Duodenal mucosa (tissue), 2 donors: ENCODE results near the gene SHLD1.
"Not testable (repeated sequence)": the region's sequence is repeated elsewhere in the genome, so short reads cannot be mapped to it uniquely, and the experiment has no call there.

ENCODE experiments used
- H3K27ac ChIP-seq: one replicate; pipeline ENCODE4 v1.7.0; 2013; ENCODE audit warnings: low read depth, low read length
- H3K27me3 ChIP-seq, 2 donors: one replicate each; pipeline ENCODE4 v1.7.0; 2013; ENCODE audit warnings: low read length in 2 of 2, control low read depth in 1 of 2; ENCODE audit not compliant: insufficient read depth in 2 of 2, control insufficient read depth in 1 of 2
- H3K36me3 ChIP-seq, 2 donors: one replicate each; pipeline ENCODE4 v1.7.0; 2013; ENCODE audit warnings: low read length in 2 of 2, control low read depth in 1 of 2; ENCODE audit not compliant: insufficient read depth in 2 of 2, control insufficient read depth in 1 of 2
- H3K4me1 ChIP-seq, 2 donors: one replicate each; pipeline ENCODE4 v1.7.0; 2013; ENCODE audit warnings: low read length in 2 of 2, control low read depth in 1 of 2; ENCODE audit not compliant: insufficient read depth in 2 of 2, control insufficient read depth in 1 of 2
- H3K4me3 ChIP-seq, 2 donors: one replicate each; pipeline ENCODE4 v1.7.0; 2013; ENCODE audit warnings: low read length in 2 of 2, low read depth in 1 of 2
- H3K9ac ChIP-seq, 2 donors: one replicate each; pipeline ENCODE4 v1.7.0; 2013; ENCODE audit warnings: low read length in 2 of 2, low read depth in 1 of 2
- H3K9me3 ChIP-seq, 2 donors: one replicate each; pipeline ENCODE4 v1.7.0; 2013; ENCODE audit warnings: low read length in 2 of 2, control low read depth in 1 of 2; ENCODE audit not compliant: control insufficient read depth in 1 of 2

SHLD1 gene

DNA sequence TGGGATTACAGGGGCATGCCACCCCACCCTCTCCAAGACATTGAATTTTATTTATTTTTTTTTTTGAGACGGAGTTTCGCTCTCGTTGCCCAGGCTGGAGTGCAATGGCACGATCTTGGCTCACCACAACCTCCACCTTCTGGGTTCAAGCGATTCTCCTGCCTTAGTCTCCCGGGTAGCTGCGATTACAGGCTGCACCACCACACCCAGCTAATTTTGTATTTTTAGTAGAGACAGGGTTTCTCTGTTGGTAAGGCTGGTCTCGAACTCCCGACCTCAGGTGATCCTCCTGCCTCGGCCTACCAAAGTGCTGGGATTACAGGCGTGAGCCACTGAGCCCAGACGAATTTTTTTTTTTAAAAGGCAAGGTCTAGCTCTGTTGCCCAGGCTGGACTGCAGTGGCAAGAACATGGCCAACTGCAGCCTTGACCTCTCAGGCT, 669 bp upstream of the SHLD1 start:
- H3K4me1 ChIP-seq: peaks cover 15 to 24% of the 10 kb centered on the region in 2 donors
- not testable (repeated sequence) for H3K9me3 ChIP-seq, H3K27me3 ChIP-seq, H3K4me3 ChIP-seq, H3K27ac ChIP-seq, H3K9ac ChIP-seq, H3K36me3 ChIP-seq

DNA sequence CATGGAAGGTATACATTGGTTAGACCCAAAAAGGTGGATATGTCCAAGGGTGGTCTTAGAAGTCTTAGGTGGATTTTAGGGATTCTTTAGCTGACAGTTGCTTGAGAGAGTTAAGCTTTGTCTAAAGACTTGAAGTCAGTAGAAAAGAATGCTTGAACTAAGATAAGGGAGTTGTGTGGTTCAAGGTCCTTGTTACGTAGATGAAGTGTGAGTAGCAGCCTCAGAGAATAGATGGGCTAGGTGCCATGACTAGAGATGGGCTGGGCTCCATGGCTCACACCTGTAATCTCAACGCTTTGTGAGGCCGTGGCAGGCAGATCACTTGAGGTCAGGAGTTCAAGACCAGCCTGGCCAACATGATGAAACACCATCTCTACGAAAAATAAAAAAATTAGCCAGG, 1.7 kb downstream of the SHLD1 start:
- no peaks in the 10 kb centered on the region for H3K36me3 ChIP-seq
- H3K4me3 ChIP-seq: no peak overlapping the region
- H3K9ac ChIP-seq: no peak overlapping the region
- no peaks in the 10 kb centered on the region for H3K9me3 ChIP-seq
- H3K27ac ChIP-seq: peak overlapping the region; percentile 53
- H3K27me3 ChIP-seq: no peaks in the 10 kb centered on the region
- peaks cover 8 to 10% of the 10 kb centered on the region in 2 donors for H3K4me1 ChIP-seq

DNA sequence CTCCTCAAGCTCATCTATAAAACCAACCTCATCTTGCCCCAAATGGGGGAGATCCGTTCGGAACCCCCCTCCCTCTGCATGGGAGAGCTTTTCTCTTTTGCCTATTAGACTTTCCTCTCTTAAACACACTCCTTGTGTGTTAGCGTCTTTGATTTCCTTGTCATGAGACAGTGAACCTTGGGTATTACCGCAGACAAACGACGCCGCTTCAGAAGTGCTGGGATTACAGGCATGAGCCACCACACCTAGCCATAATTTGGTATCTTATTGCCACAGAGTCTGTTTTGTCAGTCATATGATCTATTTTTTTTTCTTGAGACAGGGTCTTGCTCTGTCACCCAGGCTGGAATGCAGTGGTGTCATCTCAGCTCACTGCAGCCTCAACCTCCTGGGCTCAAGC, 3.6 kb downstream of the SHLD1 start:
- H3K36me3 ChIP-seq: no peaks in the 10 kb centered on the region
- H3K27ac ChIP-seq: no peak overlapping the region
- H3K9ac ChIP-seq: no peak overlapping the region
- H3K27me3 ChIP-seq: no peaks in the 10 kb centered on the region
- H3K4me1 ChIP-seq: peaks cover 4 to 8% of the 10 kb centered on the region in 2 donors
- no peak overlapping the region for H3K4me3 ChIP-seq
- no peaks in the 10 kb centered on the region for H3K9me3 ChIP-seq

DNA sequence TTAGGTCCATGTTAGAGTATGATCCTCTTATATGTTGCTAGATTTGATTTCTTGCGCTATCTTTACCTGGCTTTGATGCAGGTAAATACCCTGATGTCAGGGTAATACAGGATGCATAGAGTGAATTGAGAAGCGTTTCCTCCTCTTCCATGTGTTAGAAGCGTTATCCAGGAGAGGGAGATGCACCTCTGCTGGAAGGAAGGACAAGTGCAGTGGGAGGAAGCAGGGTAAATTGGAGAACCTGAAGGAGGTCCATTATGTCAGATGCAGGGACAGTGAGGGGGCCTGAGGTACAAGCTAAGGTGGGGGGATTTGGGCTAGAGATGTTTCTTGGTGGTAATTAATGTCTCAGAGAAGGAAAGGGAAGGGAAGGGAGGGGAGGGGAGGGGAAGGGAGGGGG, 7.7 kb downstream of the SHLD1 start:
- peaks cover 0 to 3% of the 10 kb centered on the region in 2 donors for H3K4me1 ChIP-seq
- no peaks in the 10 kb centered on the region for H3K27me3 ChIP-seq
- peaks cover 4 to 6% of the 10 kb centered on the region in 2 donors for H3K36me3 ChIP-seq
- H3K9ac ChIP-seq: no peak overlapping the region
- no peak overlapping the region for H3K27ac ChIP-seq
- no peaks in the 10 kb centered on the region for H3K9me3 ChIP-seq
- no peak overlapping the region for H3K4me3 ChIP-seq

DNA sequence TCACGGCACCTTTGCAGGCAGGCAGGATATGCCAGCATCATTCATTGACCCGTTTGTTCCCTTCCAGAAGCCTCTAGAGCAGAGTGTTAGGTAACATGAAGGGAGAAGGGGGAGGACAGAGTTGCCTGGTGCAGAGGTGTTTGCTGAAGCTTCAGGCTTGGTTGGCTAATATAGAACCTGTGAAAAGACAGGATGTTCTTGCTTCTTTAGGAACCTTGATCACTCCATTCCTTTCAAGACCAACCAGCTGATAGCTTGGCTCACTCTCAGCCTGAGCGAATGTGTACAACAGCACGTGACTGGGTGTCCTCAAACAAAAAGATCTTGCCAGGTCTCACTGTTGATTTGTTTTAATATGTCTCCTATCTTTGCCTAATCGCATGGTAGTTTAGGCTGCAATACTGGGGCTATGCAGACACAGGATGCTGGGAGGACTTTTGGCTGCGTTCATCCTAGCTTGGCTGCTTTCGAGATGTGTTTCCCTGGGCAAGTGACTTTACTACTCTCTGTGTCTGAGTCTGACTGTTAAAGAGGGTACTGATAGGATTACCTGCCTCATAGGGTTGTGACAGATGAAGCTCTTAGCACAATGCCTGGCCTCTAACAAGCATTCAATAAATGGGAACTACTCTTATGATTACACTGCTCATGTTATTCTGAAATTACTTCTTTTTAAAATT, 16.0 kb downstream of the SHLD1 start:
- Histone ChIP-seq H3K4me1 (peaks cover 3 to 6% of the 10 kb centered on the region in 2 donors), H3K36me3 (no peaks in the 10 kb centered on the region), H3K9ac (no peak overlapping the region), H3K9me3 (no peaks in the 10 kb centered on the region), H3K27ac (no peak overlapping the region), H3K4me3 (no peak overlapping the region), H3K27me3 (no peaks in the 10 kb centered on the region)

DNA sequence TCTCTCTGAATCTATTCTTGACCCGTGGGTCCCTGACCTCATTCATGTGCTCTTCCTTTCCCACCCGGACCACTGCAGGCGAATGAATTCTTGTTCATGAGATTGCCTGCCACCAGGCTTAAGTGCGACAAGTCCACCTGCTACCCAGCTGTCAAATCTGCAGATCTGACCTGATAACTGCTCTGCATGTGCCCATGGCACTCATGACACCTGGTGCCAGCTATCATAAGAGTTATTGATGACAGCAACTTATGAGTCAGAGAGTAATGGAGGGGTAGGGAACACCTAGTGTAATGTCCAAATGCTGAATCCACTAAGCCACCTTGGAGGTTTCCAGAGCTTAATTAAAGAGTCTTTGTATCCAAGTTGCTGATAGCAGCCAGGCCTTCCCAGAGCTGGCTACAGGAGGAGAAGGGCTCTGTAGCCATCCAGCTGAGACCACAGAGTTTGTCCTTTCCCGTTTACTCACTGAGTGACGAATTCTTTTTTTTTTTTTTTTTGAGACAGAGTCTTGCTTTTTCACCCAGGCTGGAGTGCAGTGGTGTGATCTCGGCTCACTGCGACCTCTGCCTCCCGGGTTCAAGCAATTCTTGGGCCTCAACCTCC, 17.4 kb downstream of the SHLD1 start:
- no peaks in the 10 kb centered on the region for H3K9me3 ChIP-seq
- no peak overlapping the region for H3K27ac ChIP-seq
- no peak overlapping the region for H3K9ac ChIP-seq
- no peaks in the 10 kb centered on the region for H3K36me3 ChIP-seq
- peaks cover 3% of the 10 kb centered on the region in 2 donors for H3K4me1 ChIP-seq
- no peaks in the 10 kb centered on the region for H3K27me3 ChIP-seq
- H3K4me3 ChIP-seq: no peak overlapping the region

DNA sequence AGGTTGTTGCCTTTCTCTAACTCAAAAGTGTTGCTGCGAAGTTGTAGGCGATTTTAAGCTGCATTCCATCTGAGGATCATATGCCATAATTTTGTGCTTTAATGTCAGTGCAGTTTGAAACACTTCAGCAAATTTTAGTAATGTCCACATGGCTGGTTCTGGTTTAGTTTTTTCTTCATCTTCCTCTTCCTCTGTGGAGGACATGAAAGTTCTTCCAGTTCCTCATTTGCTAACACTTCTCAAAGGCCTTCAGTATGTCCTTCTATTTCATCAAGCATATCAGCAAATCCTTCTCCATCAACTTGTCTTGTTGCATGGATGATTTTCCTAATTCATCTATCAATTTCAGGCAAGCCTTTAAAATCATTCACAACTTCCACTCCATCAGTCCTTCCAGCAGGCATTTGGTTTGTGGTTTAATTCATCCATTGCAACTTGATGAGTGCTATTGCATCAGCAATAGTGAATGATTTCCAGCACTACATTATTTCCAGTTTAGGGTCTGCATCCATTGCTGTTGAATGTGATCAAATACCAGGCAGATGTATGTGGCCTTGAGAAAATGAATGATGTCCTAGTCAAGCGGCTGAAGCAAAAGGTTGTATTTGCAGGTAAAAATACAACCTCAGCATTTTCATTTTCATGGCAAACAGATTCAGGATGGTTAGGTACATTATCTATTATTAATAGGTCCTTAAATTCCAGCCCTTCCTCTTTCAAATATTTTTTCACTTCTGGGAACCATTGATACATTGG, 20.2 kb downstream of the SHLD1 start:
- Histone ChIP-seq H3K9me3 (no peaks in the 10 kb centered on the region), H3K4me1 (peaks cover 3% of the 10 kb centered on the region in 2 donors), H3K4me3 (no peak overlapping the region), H3K36me3 (peaks cover 0 to 19% of the 10 kb centered on the region in 2 donors), H3K27ac (no peak overlapping the region), H3K27me3 (no peaks in the 10 kb centered on the region), H3K9ac (no peak overlapping the region)

DNA sequence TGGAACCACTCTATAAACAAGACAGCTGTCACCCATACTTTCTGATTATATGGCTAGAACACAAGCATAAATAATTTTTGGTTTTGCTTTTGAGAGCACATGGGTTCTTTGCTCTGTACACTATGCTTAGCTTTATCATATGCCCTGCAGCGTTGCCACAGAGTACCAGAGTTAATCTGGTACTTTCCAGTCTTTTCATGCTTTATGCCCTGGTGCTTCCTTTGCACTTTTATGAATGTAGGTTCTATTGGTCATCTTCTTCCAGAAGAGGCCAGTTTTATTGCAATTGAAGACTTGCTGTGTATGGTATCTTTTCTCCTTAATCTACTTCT, 20.8 kb downstream of the SHLD1 start:
- peaks cover 0 to 19% of the 10 kb centered on the region in 2 donors for H3K36me3 ChIP-seq
- H3K27ac ChIP-seq: no peak overlapping the region
- H3K27me3 ChIP-seq: no peaks in the 10 kb centered on the region
- no peak overlapping the region for H3K9ac ChIP-seq
- H3K4me1 ChIP-seq: peaks cover 3% of the 10 kb centered on the region in 2 donors
- no peaks in the 10 kb centered on the region for H3K9me3 ChIP-seq
- no peak overlapping the region for H3K4me3 ChIP-seq

DNA sequence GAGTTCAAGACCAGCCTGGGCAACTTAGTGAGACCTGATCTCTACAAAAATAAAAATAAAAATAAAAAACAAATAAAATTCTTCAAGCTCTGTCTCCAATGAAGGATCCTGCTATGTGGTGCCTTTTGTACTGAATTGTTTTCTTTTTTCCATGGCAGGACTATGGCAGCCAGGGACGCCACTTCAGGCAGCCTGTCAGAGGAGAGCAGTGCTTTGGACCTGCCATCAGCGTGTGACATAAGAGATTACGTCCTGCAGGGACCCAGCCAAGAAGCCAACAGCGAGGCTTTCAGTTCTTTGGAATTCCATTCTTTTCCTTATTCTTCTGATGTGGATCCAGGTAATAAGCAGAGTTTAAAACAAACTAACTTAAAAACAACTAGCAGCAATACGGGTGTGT, 22.5 kb downstream of the SHLD1 start:
- no peaks in the 10 kb centered on the region for H3K27me3 ChIP-seq
- H3K9ac ChIP-seq: no peak overlapping the region
- H3K36me3 ChIP-seq: peaks cover 0 to 19% of the 10 kb centered on the region in 2 donors
- no peak overlapping the region for H3K4me3 ChIP-seq
- peaks cover 0 to 3% of the 10 kb centered on the region in 2 donors for H3K4me1 ChIP-seq
- H3K9me3 ChIP-seq: no peaks in the 10 kb centered on the region
- H3K27ac ChIP-seq: no peak overlapping the region

DNA sequence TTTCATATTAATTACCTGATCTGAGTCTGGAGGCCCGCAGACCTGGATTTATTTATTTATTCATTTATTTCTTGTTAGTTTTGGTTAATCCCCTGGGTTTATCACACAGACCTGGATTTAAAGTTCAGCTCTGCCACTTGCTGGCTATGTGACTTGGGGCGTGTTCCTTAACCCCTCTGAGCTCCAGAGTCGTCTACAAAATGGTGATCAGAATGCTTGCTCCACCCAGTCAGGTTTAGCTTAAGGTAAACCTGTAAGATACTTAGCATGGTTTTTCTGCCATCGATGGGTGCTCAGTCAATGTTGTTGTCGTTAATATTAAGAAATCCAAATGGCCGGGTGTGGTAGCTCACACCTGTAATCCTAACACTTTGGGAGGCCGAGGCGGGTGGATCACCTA, 23.4 kb downstream of the SHLD1 start:
- Histone ChIP-seq H3K9me3 (no peaks in the 10 kb centered on the region), H3K36me3 (peaks cover 0 to 19% of the 10 kb centered on the region in 2 donors), H3K27ac (no peak overlapping the region), H3K4me1 (no peaks in the 10 kb centered on the region), H3K27me3 (no peaks in the 10 kb centered on the region), H3K4me3 (no peak overlapping the region), H3K9ac (no peak overlapping the region)
